ENCODE results near the gene OXGR1.

DNA sequence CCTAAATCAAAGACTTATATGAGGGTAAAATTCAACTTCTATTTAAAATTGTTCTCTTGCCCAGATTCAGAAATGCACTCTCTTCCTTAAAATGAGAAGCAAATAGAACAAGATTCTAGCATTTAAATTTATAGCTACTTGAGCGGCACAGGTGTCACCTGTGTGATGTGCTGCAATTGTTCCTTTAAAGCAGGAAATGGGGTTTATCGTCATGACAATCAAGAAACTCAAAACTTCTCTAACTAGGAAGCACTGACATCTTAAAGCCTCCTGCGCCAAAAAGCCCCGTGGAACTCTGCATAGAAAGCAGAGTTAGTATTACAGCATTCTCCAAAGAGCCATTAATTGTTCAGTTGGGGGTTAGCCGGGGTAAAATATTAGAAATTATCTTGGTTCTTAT lies 2.6 kb upstream of the OXGR1 start:
- no peak for TF ChIP-seq YY1 (IDR thresholded peaks at IDR 0.05; ENCODE audit: low read depth, low read length)
- TF ChIP-seq ZNF24 (IDR thresholded peaks at IDR 0.05), result no peak
- no peak for TF ChIP-seq NFIC (IDR thresholded peaks at IDR 0.05; ENCODE audit: low read depth, low read length)
- TF ChIP-seq BMI1 (IDR thresholded peaks at IDR 0.05; ENCODE audit: borderline replicate concordance), result no peak
- TF ChIP-seq, protein P1, sequence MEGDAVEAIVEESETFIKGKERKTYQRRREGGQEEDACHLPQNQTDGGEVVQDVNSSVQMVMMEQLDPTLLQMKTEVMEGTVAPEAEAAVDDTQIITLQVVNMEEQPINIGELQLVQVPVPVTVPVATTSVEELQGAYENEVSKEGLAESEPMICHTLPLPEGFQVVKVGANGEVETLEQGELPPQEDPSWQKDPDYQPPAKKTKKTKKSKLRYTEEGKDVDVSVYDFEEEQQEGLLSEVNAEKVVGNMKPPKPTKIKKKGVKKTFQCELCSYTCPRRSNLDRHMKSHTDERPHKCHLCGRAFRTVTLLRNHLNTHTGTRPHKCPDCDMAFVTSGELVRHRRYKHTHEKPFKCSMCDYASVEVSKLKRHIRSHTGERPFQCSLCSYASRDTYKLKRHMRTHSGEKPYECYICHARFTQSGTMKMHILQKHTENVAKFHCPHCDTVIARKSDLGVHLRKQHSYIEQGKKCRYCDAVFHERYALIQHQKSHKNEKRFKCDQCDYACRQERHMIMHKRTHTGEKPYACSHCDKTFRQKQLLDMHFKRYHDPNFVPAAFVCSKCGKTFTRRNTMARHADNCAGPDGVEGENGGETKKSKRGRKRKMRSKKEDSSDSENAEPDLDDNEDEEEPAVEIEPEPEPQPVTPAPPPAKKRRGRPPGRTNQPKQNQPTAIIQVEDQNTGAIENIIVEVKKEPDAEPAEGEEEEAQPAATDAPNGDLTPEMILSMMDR (IDR thresholded peaks at IDR 0.05 in 2 of 3, conservative IDR thresholded peaks at IDR 0.05 in 1 of 3; ENCODE audit: control insufficient read depth in 2 of 3, extremely low read depth in 1 of 3, insufficient read depth in 1 of 3, low read depth in 3 of 3, low read length in 3 of 3), result no peak
- no peak for TF ChIP-seq FOXM1 (IDR thresholded peaks at IDR 0.05; ENCODE audit: low read depth, low read length)
- TF ChIP-seq, protein P2, sequence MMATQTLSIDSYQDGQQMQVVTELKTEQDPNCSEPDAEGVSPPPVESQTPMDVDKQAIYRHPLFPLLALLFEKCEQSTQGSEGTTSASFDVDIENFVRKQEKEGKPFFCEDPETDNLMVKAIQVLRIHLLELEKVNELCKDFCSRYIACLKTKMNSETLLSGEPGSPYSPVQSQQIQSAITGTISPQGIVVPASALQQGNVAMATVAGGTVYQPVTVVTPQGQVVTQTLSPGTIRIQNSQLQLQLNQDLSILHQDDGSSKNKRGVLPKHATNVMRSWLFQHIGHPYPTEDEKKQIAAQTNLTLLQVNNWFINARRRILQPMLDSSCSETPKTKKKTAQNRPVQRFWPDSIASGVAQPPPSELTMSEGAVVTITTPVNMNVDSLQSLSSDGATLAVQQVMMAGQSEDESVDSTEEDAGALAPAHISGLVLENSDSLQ (IDR thresholded peaks at IDR 0.05), result no peak
- no peak for TF ChIP-seq POLR2AphosphoS5 (IDR thresholded peaks at IDR 0.05; ENCODE audit: low read length)
